GM23248 (cell line): ENCODE measurements around the gene DNAJC16.

Experiments used
- EZH2 ChIP-seq: fragments of 200-600 bp; sonication (generic); IDR thresholded peaks from 2 replicates; pipeline ENCODE4 v1.6.1; 2018; ENCODE audit warnings: antibody characterized with exemption, mild to moderate bottlenecking; ENCODE audit not compliant: insufficient read depth, poor library complexity, severe bottlenecking
- EZH2phosphoT487 ChIP-seq: fragments of 200-600 bp; sonication (generic); IDR thresholded peaks from 2 replicates; pipeline ENCODE4 v1.6.1; 2018; ENCODE audit warnings: antibody characterized with exemption, moderate library complexity, mild to moderate bottlenecking, low read depth; ENCODE audit not compliant: insufficient read depth

DNA sequence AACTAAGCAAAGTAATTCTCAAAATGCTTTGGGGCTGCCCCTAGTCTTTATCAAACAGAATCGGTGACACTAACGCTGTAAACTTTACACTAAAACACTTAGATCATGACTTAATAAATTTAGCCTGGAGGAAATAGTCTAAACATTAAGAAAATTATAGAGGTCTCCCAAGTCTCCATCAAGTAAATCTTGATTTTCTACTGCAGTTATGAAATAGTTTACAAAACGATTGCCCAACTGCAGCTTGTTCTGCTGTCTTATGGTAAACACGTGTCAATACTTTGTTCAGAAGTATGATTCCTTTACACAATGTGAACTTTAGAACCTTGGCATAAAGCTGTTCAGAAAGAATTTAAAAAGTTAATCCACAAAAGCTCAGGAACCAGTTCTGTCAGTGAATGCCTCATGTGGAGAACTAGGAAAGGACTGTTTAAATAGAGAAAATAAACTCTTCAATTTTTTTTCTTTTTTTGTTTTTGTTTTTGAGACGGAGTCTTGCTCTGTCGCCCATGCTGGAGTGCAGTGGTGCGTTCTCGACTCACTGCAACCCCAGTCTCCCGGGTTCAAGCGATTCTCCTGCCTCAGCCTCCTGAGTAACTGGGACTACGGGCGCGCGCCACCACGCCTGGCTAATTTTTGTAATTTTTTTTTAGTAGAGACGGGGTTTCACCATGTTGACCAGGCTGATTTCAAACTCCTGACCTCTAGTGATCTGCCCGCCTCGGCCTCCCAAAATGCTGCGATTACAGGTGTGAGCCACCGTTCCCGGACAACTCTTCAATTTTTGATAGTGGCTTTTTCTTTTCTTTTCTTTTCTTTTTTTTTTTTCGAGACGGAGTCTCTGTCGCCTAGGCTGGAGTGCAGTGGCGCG is 92.2 kb downstream of the DNAJC16 start:
- TF ChIP-seq EZH2 (no peak), EZH2phosphoT487 (no peak)
